Liver (tissue), 3 donors: ENCODE measurements around the gene NPIPA5.

Source experiments
- EGR1 ChIP-seq, 2 donors: IDR thresholded peaks; 2 replicates each; pipeline ENCODE4 v1.6.1; 2016 to 2018; ENCODE audit warnings: antibody characterized with exemption in 2 of 2, low read depth in 2 of 2
- FOXA1 ChIP-seq: IDR thresholded peaks from 2 replicates; pipeline ENCODE4 v1.6.1; 2016; ENCODE audit warnings: antibody characterized with exemption
- FOXA2 ChIP-seq: IDR thresholded peaks from 2 replicates; pipeline ENCODE4 v1.6.1; 2016; ENCODE audit warnings: antibody characterized with exemption
- GABPA ChIP-seq, 2 donors: IDR thresholded peaks in 1 of 2; conservative IDR thresholded peaks in 1 of 2; 2 replicates each; pipeline ENCODE4 v1.6.1; 2016; ENCODE audit warnings: antibody characterized with exemption in 2 of 2, mild to moderate bottlenecking in 1 of 2, moderate library complexity in 1 of 2
- NR2F2 ChIP-seq: IDR thresholded peaks from 2 replicates; pipeline ENCODE4 v1.6.1; 2016; ENCODE audit warnings: antibody characterized with exemption
- RAD21 ChIP-seq, 2 donors: IDR thresholded peaks; 2 replicates each; pipeline ENCODE4 v1.6.1; 2016; ENCODE audit warnings: antibody characterized with exemption in 2 of 2, mild to moderate bottlenecking in 2 of 2
- RXRA ChIP-seq, 2 donors: IDR thresholded peaks; 2 replicates each; pipeline ENCODE4 v1.6.1; 2017 to 2018; ENCODE audit warnings: antibody characterized with exemption in 2 of 2, mild to moderate bottlenecking in 1 of 2
- SP1 ChIP-seq: IDR thresholded peaks from 2 replicates; pipeline ENCODE4 v1.6.1; 2018; ENCODE audit warnings: antibody characterized with exemption, mild to moderate bottlenecking
- TAF1 ChIP-seq: conservative IDR thresholded peaks from 2 replicates; pipeline ENCODE4 v1.6.1; 2016; ENCODE audit warnings: antibody characterized with exemption, mild to moderate bottlenecking
- TF ChIP-seq, protein P1 (sequence below): fragments of 150-350 bp; IDR thresholded peaks from 2 replicates; pipeline ENCODE4 v1.5.1; 2017; ENCODE audit warnings: improper control_type of control experiment, low read depth, low read length; ENCODE audit not compliant: missing input control
- TF ChIP-seq, protein P2 (sequence below): IDR thresholded peaks from 2 replicates; pipeline ENCODE4 v1.6.1; 2016; ENCODE audit warnings: antibody characterized with exemption, mild to moderate bottlenecking
- TF ChIP-seq, protein P3 (sequence below): IDR thresholded peaks from 2 replicates; pipeline ENCODE4 v1.6.1; 2016; ENCODE audit warnings: antibody characterized with exemption
- TF ChIP-seq, protein P4 (sequence below): IDR thresholded peaks from 2 replicates; pipeline ENCODE4 v1.6.1; 2016; ENCODE audit warnings: antibody characterized with exemption
- donor health status: healthy.
- donor health status: healthy.

DNA sequence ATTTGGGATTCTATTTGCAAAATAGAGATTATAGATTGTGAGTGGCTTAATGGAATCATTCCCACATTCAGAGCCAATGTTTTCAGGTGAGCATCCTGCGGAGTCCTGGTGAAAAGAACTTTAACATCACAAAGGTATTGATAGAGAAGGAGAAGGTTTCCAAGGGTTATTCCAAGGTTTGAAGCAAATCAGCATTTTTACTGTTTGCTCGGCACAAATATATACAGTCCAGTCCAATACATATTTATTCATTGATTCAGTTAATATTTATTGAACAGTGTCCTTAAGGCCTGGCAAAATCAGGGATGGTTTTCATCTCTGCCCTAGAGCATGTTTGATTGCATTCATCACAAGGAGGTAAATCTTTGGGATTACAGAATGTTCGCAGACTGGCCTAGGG is 23.9 kb upstream of the NPIPA5 start:
- TF ChIP-seq, protein P1, sequence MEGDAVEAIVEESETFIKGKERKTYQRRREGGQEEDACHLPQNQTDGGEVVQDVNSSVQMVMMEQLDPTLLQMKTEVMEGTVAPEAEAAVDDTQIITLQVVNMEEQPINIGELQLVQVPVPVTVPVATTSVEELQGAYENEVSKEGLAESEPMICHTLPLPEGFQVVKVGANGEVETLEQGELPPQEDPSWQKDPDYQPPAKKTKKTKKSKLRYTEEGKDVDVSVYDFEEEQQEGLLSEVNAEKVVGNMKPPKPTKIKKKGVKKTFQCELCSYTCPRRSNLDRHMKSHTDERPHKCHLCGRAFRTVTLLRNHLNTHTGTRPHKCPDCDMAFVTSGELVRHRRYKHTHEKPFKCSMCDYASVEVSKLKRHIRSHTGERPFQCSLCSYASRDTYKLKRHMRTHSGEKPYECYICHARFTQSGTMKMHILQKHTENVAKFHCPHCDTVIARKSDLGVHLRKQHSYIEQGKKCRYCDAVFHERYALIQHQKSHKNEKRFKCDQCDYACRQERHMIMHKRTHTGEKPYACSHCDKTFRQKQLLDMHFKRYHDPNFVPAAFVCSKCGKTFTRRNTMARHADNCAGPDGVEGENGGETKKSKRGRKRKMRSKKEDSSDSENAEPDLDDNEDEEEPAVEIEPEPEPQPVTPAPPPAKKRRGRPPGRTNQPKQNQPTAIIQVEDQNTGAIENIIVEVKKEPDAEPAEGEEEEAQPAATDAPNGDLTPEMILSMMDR, result no peak
- TF ChIP-seq, protein P2, sequence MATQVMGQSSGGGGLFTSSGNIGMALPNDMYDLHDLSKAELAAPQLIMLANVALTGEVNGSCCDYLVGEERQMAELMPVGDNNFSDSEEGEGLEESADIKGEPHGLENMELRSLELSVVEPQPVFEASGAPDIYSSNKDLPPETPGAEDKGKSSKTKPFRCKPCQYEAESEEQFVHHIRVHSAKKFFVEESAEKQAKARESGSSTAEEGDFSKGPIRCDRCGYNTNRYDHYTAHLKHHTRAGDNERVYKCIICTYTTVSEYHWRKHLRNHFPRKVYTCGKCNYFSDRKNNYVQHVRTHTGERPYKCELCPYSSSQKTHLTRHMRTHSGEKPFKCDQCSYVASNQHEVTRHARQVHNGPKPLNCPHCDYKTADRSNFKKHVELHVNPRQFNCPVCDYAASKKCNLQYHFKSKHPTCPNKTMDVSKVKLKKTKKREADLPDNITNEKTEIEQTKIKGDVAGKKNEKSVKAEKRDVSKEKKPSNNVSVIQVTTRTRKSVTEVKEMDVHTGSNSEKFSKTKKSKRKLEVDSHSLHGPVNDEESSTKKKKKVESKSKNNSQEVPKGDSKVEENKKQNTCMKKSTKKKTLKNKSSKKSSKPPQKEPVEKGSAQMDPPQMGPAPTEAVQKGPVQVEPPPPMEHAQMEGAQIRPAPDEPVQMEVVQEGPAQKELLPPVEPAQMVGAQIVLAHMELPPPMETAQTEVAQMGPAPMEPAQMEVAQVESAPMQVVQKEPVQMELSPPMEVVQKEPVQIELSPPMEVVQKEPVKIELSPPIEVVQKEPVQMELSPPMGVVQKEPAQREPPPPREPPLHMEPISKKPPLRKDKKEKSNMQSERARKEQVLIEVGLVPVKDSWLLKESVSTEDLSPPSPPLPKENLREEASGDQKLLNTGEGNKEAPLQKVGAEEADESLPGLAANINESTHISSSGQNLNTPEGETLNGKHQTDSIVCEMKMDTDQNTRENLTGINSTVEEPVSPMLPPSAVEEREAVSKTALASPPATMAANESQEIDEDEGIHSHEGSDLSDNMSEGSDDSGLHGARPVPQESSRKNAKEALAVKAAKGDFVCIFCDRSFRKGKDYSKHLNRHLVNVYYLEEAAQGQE, result no peak
- no peak for TF ChIP-seq GABPA (IDR thresholded peaks at IDR 0.05 in 1 of 2, conservative IDR thresholded peaks at IDR 0.05 in 1 of 2)
- TF ChIP-seq, protein P3, sequence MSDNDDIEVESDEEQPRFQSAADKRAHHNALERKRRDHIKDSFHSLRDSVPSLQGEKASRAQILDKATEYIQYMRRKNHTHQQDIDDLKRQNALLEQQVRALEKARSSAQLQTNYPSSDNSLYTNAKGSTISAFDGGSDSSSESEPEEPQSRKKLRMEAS, result no peak
- no peak for TF ChIP-seq SP1
- TF ChIP-seq NR2F2, result no peak
- TF ChIP-seq RXRA (IDR thresholded peaks at IDR 0.05), result no peak
- no peak for TF ChIP-seq RAD21 (IDR thresholded peaks at IDR 0.05)
- no peak for TF ChIP-seq FOXA1
- TF ChIP-seq, protein P4, sequence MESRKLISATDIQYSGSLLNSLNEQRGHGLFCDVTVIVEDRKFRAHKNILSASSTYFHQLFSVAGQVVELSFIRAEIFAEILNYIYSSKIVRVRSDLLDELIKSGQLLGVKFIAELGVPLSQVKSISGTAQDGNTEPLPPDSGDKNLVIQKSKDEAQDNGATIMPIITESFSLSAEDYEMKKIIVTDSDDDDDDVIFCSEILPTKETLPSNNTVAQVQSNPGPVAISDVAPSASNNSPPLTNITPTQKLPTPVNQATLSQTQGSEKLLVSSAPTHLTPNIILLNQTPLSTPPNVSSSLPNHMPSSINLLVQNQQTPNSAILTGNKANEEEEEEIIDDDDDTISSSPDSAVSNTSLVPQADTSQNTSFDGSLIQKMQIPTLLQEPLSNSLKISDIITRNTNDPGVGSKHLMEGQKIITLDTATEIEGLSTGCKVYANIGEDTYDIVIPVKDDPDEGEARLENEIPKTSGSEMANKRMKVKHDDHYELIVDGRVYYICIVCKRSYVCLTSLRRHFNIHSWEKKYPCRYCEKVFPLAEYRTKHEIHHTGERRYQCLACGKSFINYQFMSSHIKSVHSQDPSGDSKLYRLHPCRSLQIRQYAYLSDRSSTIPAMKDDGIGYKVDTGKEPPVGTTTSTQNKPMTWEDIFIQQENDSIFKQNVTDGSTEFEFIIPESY, result no peak
- no peak for TF ChIP-seq EGR1 (IDR thresholded peaks at IDR 0.05; ENCODE audit: low read depth in 2 of 2)
- no peak for TF ChIP-seq FOXA2
- no peak for TF ChIP-seq TAF1
